HG03039 (cell line): ENCODE measurements around the gene BGLAP.

Experiments
- ATAC-seq: cut with Tn5 transposase; IDR thresholded peaks from one replicate; pipeline ENCODE4 v1.9.1; 2021; ENCODE audit warnings: mild to moderate bottlenecking, moderate library complexity; ENCODE audit not compliant: unreplicated experiment

The BGLAP gene

DNA sequence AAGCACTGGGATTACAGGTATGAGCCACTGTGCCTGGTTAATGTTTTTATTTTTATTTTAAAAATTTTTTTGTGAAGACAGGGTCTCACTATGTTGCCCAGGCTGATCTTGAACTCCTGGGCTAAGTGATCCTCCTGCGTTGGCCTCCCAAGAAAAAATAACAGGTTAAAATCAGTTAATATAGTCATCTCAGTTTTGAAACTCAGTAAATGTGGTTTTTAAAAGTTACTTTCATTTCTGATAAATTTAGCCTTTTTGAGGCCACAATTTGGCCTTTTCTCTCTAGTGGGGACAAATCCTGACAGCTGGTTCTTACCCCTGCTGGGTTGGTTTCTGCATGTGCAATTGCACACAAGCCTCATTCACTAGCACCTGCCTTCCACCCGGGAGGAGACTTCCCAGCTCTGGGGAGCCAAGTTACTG lies 15.9 kb upstream of the BGLAP start:
- peak; percentile 63 for ATAC-seq

DNA sequence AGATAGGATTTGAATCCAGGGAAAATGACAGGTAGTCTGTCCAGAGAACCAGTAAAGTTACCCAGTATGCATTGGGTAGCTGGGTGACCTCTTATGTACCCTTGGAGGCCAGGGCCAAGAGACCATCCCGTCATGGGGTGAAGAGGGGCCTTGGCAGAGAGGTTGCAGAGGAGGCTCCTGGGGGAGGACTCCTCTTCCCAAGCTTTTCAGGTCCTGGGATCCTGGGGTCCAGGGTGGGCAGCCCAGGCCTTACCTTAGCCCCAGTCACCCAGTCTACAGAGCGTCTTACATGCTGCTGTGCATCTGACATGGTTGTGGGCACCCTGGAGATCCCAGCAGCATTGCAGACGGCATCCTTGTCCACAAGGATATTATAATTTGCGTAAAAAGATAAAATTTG lies 15.2 kb upstream of the BGLAP start:
- peak; percentile 11 for ATAC-seq

- ATAC-seq = no peak
Observed at GRCh38 chr1:156228501-156228900, 13.5 kb upstream of the BGLAP start.

DNA sequence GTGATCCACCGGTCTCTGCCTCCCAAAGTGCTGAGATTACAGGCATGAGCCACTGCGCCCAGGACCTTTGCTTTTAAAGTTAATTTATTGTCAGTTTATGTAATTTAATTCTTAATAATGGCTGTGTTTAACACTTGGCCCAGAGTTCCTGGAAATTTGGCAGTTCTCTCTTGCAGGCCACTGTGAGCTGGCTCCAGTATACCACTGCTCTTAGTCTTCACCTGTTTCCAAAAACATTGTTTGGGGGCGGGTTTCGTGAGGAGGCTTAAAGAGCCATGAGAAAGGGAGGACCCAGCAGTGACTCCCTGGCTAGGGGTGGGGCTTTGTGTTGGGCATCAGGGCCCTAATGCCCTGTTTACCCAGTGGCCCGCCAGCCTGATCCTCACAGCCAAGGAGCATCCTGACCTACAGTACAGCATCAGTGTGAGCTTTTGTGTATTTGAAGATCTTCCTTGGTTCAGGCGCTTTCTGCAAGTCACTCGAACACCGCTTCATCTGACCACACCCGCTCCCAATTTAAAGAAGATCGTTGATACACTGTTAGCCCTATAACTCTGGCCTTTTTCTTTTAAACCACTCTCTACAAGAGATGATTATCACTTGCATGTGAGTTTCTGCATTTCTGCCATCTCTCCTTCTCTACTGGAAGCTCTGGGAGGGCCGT lies 12.0 kb upstream of the BGLAP start:
- ATAC-seq = no peak

GRCh38 chr1:156230473-156230837 lies 11.5 kb upstream of the BGLAP start:
- no peak for ATAC-seq

DNA sequence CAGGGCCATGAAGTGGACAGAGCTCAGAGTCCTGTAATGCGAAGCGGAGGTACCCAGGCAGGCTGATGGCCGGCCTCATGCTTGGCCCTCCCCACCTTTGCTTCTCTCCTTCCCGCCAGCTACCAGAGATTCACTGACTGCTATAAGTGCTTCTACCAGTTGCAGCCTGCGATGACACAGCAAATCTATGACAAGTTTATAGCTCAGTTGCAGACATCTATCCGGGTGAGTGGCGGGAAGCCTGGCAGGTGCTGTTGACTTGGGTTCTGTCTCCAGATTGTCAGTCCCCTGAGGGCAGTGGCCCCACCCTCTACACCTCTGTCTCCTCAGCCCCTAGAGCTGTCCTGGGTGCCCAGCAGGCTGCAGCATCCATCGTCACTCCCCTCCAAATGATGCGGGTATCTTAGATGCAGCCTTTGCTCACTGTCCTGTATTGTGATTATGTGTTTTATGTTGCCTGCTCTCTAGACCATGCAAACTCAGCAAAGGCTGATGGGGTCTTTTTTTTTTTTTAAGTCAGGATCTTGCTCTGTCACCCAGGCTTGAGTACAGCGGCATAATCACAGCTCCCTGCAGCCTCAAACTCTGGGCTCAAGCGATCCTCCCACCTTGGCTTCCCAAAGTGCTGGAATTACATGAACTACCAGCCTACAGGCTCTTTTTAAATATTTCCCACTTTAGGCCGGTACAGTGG lies 9.6 kb upstream of the BGLAP start:
- no peak for ATAC-seq

GRCh38 chr1:156233426-156234127 lies 8.4 kb upstream of the BGLAP start:
- ATAC-seq = no peak

DNA sequence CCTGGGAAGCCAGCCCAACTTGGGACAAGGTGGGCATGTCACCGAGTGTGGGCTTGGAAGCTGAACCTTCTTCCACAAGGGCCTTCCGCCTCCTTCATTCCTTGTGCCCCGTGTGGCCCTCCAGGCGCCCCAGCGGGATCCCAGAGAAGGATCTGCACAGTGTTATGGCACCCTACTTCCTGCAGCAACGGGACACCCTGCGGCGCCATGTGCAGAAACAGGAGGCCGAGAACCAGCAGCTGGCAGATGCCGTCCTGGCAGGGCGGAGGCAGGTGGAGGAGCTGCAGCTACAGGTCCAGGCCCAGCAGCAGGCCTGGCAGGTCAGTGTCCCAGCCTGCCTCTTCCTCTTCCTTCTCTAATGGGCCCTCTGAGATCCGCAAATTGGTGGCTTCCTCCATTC lies 5.8 kb upstream of the BGLAP start:
- ATAC-seq = no peak

DNA sequence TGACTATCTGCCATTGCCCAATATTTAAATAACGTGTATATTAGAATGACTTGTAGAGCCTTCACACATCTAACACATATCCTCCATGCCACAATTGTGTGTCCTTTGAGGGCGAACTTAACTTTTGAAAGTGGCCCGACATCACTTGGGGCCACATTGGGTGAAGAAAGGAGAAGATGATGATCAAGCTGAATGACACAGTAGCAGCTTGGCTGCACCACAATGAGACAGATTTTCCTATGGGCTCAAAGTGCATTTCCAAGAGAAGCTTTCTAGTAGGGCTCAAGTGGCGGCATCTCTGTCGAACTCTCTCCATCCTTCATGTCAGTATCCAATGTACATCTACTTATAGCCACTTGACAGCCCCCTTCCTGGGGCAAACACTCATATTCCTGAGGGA lies 3.7 kb upstream of the BGLAP start:
- no peak for ATAC-seq

DNA sequence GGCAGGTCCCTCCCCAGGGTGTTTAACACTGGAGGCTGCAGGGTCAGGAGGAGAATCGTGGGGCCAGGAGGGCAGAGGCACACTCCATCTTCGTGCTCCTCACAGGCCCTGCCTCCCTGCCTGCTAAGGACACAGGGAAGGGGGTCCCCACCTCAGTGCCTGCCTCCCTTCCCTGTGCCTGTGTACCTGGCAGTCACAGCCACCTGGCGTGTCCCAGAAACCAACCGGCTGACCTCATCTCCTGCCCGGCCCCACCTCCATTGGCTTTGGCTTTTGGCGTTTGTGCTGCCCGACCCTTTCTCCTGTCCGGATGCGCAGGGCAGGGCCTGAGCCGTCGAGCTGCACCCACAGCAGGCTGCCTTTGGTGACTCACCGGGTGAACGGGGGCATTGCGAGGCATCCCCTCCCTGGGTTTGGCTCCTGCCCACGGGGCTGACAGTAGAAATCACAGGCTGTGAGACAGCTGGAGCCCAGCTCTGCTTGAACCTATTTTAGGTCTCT lies 623 bp upstream of the BGLAP start:
- ATAC-seq = no peak

DNA sequence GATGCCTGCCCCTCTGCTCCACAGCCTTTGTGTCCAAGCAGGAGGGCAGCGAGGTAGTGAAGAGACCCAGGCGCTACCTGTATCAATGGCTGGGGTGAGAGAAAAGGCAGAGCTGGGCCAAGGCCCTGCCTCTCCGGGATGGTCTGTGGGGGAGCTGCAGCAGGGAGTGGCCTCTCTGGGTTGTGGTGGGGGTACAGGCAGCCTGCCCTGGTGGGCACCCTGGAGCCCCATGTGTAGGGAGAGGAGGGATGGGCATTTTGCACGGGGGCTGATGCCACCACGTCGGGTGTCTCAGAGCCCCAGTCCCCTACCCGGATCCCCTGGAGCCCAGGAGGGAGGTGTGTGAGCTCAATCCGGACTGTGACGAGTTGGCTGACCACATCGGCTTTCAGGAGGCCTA lies 754 bp downstream of the BGLAP start:
- ATAC-seq = no peak

DNA sequence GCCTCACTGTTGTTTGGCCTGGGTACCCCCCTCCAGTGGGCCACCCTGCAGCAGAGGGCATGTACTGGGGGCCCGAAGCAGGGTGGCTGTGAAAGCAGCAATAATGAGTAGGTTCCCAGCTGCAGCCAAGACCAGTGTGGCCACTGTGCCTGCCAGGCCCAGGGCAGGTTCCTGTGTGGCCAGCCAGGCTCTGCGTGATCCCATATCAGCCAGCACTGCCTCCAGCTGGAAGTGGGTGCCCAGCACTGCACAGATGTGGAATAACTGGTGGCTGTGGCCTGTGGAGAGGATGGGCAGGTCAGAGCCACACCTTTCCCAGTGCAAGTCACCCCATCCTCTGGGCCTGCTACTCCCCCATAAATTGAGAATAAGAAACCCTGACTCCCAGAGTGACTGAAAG lies 2.1 kb downstream of the BGLAP start:
- no peak for ATAC-seq

- no peak for ATAC-seq
Observed at GRCh38 chr1:156244712-156245111, 2.7 kb downstream of the BGLAP start.

DNA sequence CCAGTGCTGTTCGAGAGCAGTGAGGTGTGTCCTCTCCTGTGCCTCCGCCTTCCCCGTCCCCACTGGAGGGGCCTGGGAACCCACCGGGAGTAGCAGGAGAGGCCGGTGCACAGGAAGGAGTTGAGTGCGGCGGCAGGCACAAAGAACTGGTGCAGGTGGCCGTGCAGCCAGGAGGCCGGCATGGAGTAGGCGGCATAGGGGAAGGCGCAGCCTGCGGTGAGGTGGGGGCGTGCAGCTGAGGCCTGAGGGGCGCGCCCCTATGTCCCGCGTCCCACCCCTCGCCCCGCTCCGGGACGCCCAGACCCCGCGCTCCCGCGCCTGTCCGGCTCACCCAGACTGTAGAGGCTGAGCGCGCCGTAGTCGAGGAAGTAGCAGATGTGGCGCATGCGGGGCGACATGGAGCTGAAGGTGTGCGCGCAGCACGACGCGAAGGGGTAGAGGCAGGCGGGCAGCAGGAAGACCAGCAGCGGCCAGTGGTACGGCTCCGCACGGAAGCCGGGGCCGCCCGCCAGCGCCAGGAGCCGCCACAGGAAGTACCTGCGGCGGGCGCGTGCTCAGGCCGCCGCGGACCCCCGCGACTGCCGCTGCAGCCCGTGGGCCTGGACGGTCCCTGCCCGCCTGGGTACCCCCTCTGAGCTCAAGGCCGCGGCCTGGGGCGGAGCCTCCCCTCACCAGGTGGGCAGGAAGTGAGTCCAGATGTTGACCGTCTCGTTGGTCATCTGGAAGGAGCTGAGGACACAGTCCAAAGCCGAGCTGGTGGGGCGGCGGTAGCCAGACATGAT lies 3.7 kb downstream of the BGLAP start:
- ATAC-seq = no peak

- no peak for ATAC-seq
Observed at GRCh38 chr1:156246241-156246780, 4.3 kb downstream of the BGLAP start.

DNA sequence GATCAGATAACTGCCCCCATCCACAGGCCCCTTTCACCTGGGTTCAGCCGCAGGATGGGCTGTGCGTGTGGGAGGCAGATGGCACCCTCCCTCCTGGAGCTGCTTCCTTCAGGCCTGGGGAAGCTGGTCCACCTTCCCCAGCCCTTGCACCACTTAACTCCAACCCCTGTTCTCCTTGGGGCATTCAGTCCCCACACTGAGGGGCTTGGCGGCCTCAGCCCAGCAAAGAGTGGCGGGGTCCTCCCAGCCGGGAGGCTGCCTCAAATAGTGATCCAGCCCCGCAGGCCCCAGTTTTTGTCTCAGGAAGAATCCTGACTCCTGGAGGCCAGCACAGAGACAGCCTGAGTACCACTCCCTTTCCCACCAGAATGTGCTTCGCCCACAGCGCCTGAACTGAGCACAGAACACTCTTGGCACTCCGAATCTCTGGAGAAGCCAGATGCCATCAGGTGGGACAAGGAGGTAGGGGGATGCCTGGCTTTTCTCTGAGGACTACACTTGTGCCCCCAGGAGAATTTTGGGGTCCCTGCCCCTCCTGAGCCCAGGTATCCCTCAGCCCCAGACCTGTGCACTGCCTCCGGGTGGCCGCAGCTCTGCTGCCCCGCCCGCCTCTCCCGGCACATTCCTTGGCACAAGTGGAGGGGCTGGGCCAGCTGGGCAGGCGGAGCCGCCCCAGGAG lies 4.9 kb downstream of the BGLAP start:
- no peak for ATAC-seq

DNA sequence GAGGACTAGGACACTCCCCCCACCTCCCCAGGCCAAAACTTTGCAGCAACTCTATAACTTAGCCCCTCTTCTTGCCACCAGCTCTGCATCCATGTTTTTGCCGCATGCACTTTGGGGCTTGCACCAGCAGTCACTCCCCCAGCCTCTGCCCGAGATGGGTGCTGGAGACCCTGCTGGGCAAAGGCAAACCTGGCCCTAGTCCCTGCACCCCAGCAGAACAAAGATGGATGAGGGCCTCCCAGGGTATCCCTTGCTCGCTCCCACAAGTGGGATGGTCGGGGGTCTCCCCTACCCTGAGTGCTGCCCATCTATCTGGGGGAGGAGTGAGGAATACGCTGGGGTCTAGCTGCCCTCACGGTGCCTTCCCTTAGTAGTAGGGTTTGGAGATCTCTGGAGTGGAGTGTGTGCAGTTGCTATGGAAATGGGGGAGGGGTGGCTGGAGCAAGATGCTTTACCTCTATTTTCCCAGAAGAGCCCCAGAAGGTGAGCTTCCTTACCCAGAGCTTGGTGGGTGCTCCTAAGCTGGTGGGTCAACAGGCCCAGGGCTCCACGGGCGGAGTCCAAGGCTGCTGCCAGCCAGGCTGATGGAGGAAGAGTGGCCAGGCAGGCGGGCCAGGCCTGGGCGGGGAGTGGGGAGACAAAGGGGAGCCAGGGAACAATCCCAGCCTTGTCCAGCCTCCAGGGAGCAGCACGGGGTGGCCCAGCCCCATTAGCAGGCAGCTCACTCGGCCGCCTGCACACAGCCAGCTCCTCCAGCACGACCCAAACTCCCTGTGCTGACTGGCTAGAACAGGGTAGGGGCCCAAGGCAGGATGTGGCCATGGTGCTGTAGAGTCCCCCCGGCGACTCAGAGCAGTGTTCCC lies 5.7 kb downstream of the BGLAP start, which contains the start of gene PAQR6:
Gene PAQR6, minus strand, starts transcription at position 597 of the 863 bp plus-strand sequence. CDS start 1,325 bp downstream, outside the sequence.
- no peak for ATAC-seq

GRCh38 chr1:156248323-156248683 lies 6.3 kb downstream of the BGLAP start:
- no peak for ATAC-seq

- ATAC-seq = no peak
Observed at GRCh38 chr1:156249593-156249992, 7.6 kb downstream of the BGLAP start.
